C4-2B (cell line): ENCODE data around the gene DTHD1.

Source experiments
- H3K27ac ChIP-seq: fragments of 450-650 bp; 2 replicates; pipeline ENCODE4 v1.5.1; 2017
- CTCF ChIP-seq: fragments of 450-650 bp; conservative IDR thresholded peaks from 2 replicates; pipeline ENCODE4 v1.5.1; 2017; ENCODE audit warnings: mild to moderate bottlenecking
- ZFX ChIP-seq: fragments of 450-650 bp; IDR thresholded peaks from 2 replicates; pipeline ENCODE4 v1.6.1; 2017

Gene DTHD1

DNA sequence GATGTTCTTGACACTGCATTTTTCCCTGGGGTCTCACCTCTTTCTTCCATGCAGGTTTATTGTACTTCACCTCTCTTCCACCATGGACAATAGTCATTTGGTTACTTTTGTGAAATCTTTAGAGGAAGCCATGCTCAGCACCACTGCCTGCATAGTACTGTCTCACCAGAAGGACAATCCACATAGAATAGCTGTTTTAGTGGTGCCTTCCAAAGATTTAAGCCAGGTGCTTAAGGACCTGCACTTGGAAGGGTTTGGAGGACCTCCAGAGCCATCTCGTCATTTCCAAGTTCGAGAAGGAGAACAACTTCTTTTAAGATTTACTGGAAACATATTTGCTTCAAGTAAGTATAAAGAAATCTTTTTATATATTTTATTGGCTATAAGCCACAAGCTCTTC is 26.7 kb downstream of the DTHD1 start:
- TF ChIP-seq ZFX: no peak
- TF ChIP-seq CTCF: no peak
- no peak overlapping the region for H3K27ac ChIP-seq

GRCh38 chr4:36310216-36310615 is 28.8 kb downstream of the DTHD1 start:
- H3K27ac ChIP-seq: no peak overlapping the region
- TF ChIP-seq ZFX (no peak), CTCF (no peak)

DNA sequence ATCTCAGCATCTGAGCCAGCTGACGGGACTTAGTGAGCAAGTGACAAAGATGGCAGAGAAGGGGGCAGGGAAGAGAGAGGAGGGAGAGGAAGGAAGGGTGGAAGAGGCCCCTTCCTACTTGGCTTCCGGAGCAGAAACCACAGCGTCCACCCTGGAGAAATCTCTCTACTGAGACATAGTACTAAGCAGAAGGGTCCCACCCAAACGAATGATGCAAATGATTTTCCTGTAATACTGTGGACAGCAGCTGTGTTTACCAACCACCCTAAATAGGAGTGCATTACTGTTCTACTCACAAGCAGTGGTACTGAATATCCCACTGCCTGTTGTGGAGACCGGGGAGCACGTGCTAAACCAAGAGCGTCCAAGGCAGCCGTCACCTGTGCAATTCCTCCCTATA is 29.4 kb downstream of the DTHD1 start:
- TF ChIP-seq ZFX (no peak), CTCF (no peak)
- H3K27ac ChIP-seq: no peak overlapping the region

- no peak overlapping the region for H3K27ac ChIP-seq
- TF ChIP-seq ZFX (no peak), CTCF (no peak)
Measured at GRCh38 chr4:36312511-36312910, 31.1 kb downstream of the DTHD1 start.

DNA sequence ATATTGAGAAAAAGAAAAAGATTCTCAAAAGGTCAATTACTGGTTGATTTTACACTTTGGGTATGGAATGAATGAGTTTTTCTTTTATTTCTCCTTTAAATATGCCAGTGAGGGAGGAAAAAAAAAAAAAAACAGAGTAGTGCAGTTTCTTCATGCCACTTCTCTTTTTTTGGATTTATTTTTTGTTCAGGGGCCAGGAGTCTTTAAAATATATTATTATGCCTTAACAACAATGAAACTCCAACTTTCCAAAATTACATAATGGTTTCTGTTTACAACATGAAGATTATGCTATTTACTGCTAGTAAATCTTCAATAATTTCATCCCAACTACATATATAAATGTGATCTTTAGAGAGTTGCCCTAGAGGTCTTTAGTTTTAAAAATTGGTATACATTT is 31.9 kb downstream of the DTHD1 start:
- H3K27ac ChIP-seq: no peak overlapping the region
- TF ChIP-seq ZFX: no peak
- no peak for TF ChIP-seq CTCF

- H3K27ac ChIP-seq: no peak overlapping the region
- TF ChIP-seq ZFX (no peak), CTCF (no peak)
Measured at GRCh38 chr4:36313703-36314102, 32.3 kb downstream of the DTHD1 start.

DNA sequence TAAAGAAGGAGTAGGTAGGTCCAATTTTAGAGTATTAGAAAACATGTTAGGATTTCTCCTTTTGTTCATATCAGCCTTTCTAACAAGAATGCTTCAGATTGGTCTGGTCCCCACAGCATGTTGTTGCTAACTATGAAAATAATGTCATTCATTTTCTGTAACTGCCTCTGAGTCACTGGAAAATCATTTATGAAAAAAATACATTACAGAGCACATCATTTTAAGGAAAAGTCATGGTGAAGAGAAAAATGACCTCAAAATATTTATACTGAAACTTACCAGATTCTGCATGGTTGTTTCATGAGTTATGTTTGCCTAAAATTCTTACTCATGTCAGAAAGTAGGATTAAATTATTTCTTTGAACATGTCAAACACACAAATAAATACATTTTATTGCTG is 35.2 kb downstream of the DTHD1 start:
- H3K27ac ChIP-seq: no peak overlapping the region
- TF ChIP-seq CTCF: no peak
- no peak for TF ChIP-seq ZFX
